Measurements from ENCODE around the gene UBR4. TPM values are rescaled to one million over a fixed set of nuclear protein-coding genes. Genes with fewer than 3 reads are reported as not detected.

Gene UBR4
- total RNA-seq, 4 donors from 2014 or later: 140 to 418 (median 223) TPM

- Histone ChIP-seq H3K4me1 (peaks cover 0 to 12% (median 9%) of the 10 kb centered on the region in 4 donors), H3K27me3 (no peaks in the 10 kb centered on the region), H3K36me3 (peaks cover 0 to 95% (median 53%) of the 10 kb centered on the region in 4 donors), H3K27ac (no peak overlapping the region), H3K4me3 (no peak overlapping the region), H3K9me3 (no peaks in the 10 kb centered on the region)
- 63 to 66% methylated on average over 6 to 7 of the region's 7 CpGs for WGBS, 2 donors (ENCODE audit: low coverage in 1 of 2)
- in situ Hi-C loops (cut with MboI; ENCODE audit: low pct_ligation_motif_present in 1 of 4, low pct_unique_long_range_greater_than_20kb in 1 of 4, low sequenced_read_pairs in 3 of 4): loop anchor here in 3 of 4 donors (10.0 kb wide), 1 partner anchor 191 kb away; the partner anchor contains the start of gene ALDH4A1 (in 3 of the 3)
- TF ChIP-seq POLR2A (IDR thresholded peaks at IDR 0.05): no peak
- no peak for TF ChIP-seq POLR2AphosphoS5 (IDR thresholded peaks at IDR 0.05)
- no peak for TF ChIP-seq EP300 (IDR thresholded peaks at IDR 0.05; ENCODE audit: low read depth)
- TF ChIP-seq CTCF (IDR thresholded peaks at IDR 0.05): peak; percentile 39 to 65 (median 51)
- intact Hi-C loops (cut with DNase I; ENCODE audit: low total_unique reads): loop anchor here (10.0 kb wide), 1 partner anchor 211 kb away; no protein-coding TSS in a partner anchor
- DNase-seq: peak; percentile 58
Observed at GRCh38 chr1:19096036-19096833, 113.8 kb downstream of the UBR4 start.

- H3K36me3 ChIP-seq: peaks cover 0 to 77% (median 45%) of the 10 kb centered on the region in 4 donors
- in situ Hi-C loops (cut with MboI; ENCODE audit: low pct_ligation_motif_present in 1 of 4, low pct_unique_long_range_greater_than_20kb in 1 of 4, low sequenced_read_pairs in 3 of 4): loop anchor here in 3 of 4 donors (10.0 kb wide), 1 partner anchor 187 kb away; the partner anchor contains the start of gene ALDH4A1 (in 3 of the 3)
- peaks cover 0 to 13% (median 0%) of the 10 kb centered on the region in 4 donors for H3K4me1 ChIP-seq
- TF ChIP-seq POLR2AphosphoS5 (IDR thresholded peaks at IDR 0.05): no peak
- TF ChIP-seq CTCF (IDR thresholded peaks at IDR 0.05): no peak
- no peak for TF ChIP-seq POLR2A (IDR thresholded peaks at IDR 0.05)
- TF ChIP-seq EP300 (IDR thresholded peaks at IDR 0.05; ENCODE audit: low read depth): no peak
- DNase-seq: no peak
- no peaks in the 10 kb centered on the region for H3K9me3 ChIP-seq
- H3K27me3 ChIP-seq: no peaks in the 10 kb centered on the region
- intact Hi-C loops (cut with DNase I; ENCODE audit: low total_unique reads): loop anchor here (10.0 kb wide), 1 partner anchor 207 kb away; no protein-coding TSS in a partner anchor
- peak overlapping the region in 3 of 4 donors; percentile 20 to 42 (median 42) for H3K27ac ChIP-seq
- 62 to 69% methylated on average over 8 of the region's 8 CpGs for WGBS, 2 donors (ENCODE audit: low coverage in 1 of 2)
- no peak overlapping the region for H3K4me3 ChIP-seq
Observed at GRCh38 chr1:19091196-19091953, 118.7 kb downstream of the UBR4 start.

- Histone ChIP-seq H3K36me3 (peaks cover 0 to 75% (median 40%) of the 10 kb centered on the region in 4 donors), H3K27me3 (no peaks in the 10 kb centered on the region), H3K4me1 (peaks cover 0 to 13% (median 0%) of the 10 kb centered on the region in 4 donors), H3K9me3 (no peaks in the 10 kb centered on the region), H3K27ac (no peak overlapping the region), H3K4me3 (no peak overlapping the region)
- intact Hi-C loops (cut with DNase I; ENCODE audit: low total_unique reads) (no loop called here), in situ Hi-C loops (cut with MboI; ENCODE audit: low pct_ligation_motif_present in 1 of 4, low pct_unique_long_range_greater_than_20kb in 1 of 4, low sequenced_read_pairs in 3 of 4) (no loop called here)
- no peak for DNase-seq
- TF ChIP-seq POLR2AphosphoS5 (IDR thresholded peaks at IDR 0.05): no peak
- TF ChIP-seq CTCF (IDR thresholded peaks at IDR 0.05): no peak
- TF ChIP-seq EP300 (IDR thresholded peaks at IDR 0.05; ENCODE audit: low read depth): no peak
- no peak for TF ChIP-seq POLR2A (IDR thresholded peaks at IDR 0.05)
- WGBS, 2 donors (ENCODE audit: low coverage in 1 of 2): 92% methylated on average over 4 of the region's 4 CpGs; no CpG with 5 or more reads in 1 of the 2 donors
Observed at GRCh38 chr1:19089524-19089923, 120.5 kb downstream of the UBR4 start.

Data from transverse colon (tissue), 4 donors.